Ascending aorta (tissue), 2 donors: ENCODE results near the gene TPM1. TPM values are rescaled to one million over a fixed set of nuclear protein-coding genes. Genes with fewer than 3 reads are reported as not detected.

Experiments used
- DNase-seq, 2 donors: peaks; one replicate each; pipeline ENCODE4 v3.0.0-alpha.2; 2019; ENCODE audit warnings: low spot score in 2 of 2
- H3K27ac ChIP-seq, 2 donors: fragments of 200-600 bp; sonication (generic); one replicate each; pipeline ENCODE4 v1.5.1; 2016 to 2017; ENCODE audit warnings: mild to moderate bottlenecking in 1 of 2
- H3K27me3 ChIP-seq: fragments of 200-600 bp; sonication (generic); one replicate; pipeline ENCODE4 v1.5.1; 2017
- H3K36me3 ChIP-seq, 2 donors: fragments of 200-600 bp; sonication (generic); one replicate each; pipeline ENCODE4 v1.5.1; 2016
- H3K4me1 ChIP-seq, 2 donors: fragments of 200-600 bp; sonication (generic); one replicate each; pipeline ENCODE4 v1.5.1; 2016 to 2017; ENCODE audit warnings: mild to moderate bottlenecking in 1 of 2
- H3K4me3 ChIP-seq, 2 donors: fragments of 200-600 bp; sonication (generic); one replicate each; pipeline ENCODE4 v1.5.1; 2016 to 2017; ENCODE audit warnings: mild to moderate bottlenecking in 1 of 2
- H3K9me3 ChIP-seq, 2 donors: fragments of 200-600 bp; sonication (generic); one replicate each; pipeline ENCODE4 v1.5.1; 2016
- CTCF ChIP-seq, 3 experiments: fragments of 200-600 bp in 2 of 3; fragments of 450-650 bp in 1 of 3; sonication (generic) in 2 of 3; IDR thresholded peaks; one replicate each; pipeline ENCODE4 v1.5.1; 2016 to 2019; ENCODE audit warnings: antibody characterized with exemption in 3 of 3, mild to moderate bottlenecking in 1 of 3, moderate library complexity in 1 of 3
- intact Hi-C: fragments of 100-400 bp; cut with DNase I; formaldehyde crosslinking; loops from one replicate; pipeline ENCODE4 v1.15.1; 2023
- total RNA-seq: library from RNA; depleted of rRNA; stranded (reverse); fragments of >200 nt; gene quantifications from one replicate; pipeline ENCODE4 v1.1.0, GENCODE V29; 2016

The TPM1 gene
- total RNA-seq, 1 donor from 2014 or later: 813 TPM

GRCh38 chr15:63083541-63083940, 41.0 kb downstream of the TPM1 start:
- intact Hi-C loops: no loop called here
- no peaks in the 10 kb centered on the region for H3K36me3 ChIP-seq
- H3K4me1 ChIP-seq: no peaks in the 10 kb centered on the region
- TF ChIP-seq CTCF (IDR thresholded peaks at IDR 0.05): no peak
- no peak overlapping the region for H3K4me3 ChIP-seq
- no peak overlapping the region for H3K27ac ChIP-seq
- no peak for DNase-seq
- no peaks in the 10 kb centered on the region for H3K9me3 ChIP-seq
- no peaks in the 10 kb centered on the region for H3K27me3 ChIP-seq

GRCh38 chr15:63084806-63085205, 42.3 kb downstream of the TPM1 start:
- intact Hi-C loops: no loop called here

GRCh38 chr15:63085289-63085688, 42.7 kb downstream of the TPM1 start:
- Histone ChIP-seq H3K9me3 (no peaks in the 10 kb centered on the region), H3K4me1 (no peaks in the 10 kb centered on the region), H3K36me3 (no peaks in the 10 kb centered on the region), H3K27ac (no peak overlapping the region), H3K4me3 (no peak overlapping the region), H3K27me3 (no peaks in the 10 kb centered on the region)
- DNase-seq: no peak
- intact Hi-C loops: no loop called here
- TF ChIP-seq CTCF (IDR thresholded peaks at IDR 0.05): no peak

More at GRCh38 chr15:63084806-63085205, 42.3 kb downstream of the TPM1 start:
- Histone ChIP-seq H3K36me3 (no peaks in the 10 kb centered on the region), H3K4me1 (no peaks in the 10 kb centered on the region), H3K4me3 (no peak overlapping the region), H3K27me3 (no peaks in the 10 kb centered on the region), H3K27ac (no peak overlapping the region), H3K9me3 (no peaks in the 10 kb centered on the region)
- no peak for DNase-seq
- TF ChIP-seq CTCF (IDR thresholded peaks at IDR 0.05): no peak

- intact Hi-C loops: no loop called here
- Histone ChIP-seq H3K27ac (no peak overlapping the region), H3K4me1 (no peaks in the 10 kb centered on the region), H3K4me3 (no peak overlapping the region), H3K36me3 (no peaks in the 10 kb centered on the region), H3K27me3 (no peaks in the 10 kb centered on the region), H3K9me3 (no peaks in the 10 kb centered on the region)
- no peak for DNase-seq
- TF ChIP-seq CTCF (IDR thresholded peaks at IDR 0.05): no peak
These were observed 43.7 kb downstream of the TPM1 start for GRCh38 chr15:63086271-63086670.

- no peaks in the 10 kb centered on the region for H3K36me3 ChIP-seq
- H3K4me1 ChIP-seq: no peaks in the 10 kb centered on the region
- intact Hi-C loops: no loop called here
- no peak for TF ChIP-seq CTCF (IDR thresholded peaks at IDR 0.05)
- H3K9me3 ChIP-seq: no peaks in the 10 kb centered on the region
- H3K27ac ChIP-seq: no peak overlapping the region
- H3K4me3 ChIP-seq: no peak overlapping the region
- H3K27me3 ChIP-seq: no peaks in the 10 kb centered on the region
- no peak for DNase-seq
These were observed 44.4 kb downstream of the TPM1 start for GRCh38 chr15:63086947-63087346.
